Measurements from ENCODE around the gene MYO5B.

The MYO5B gene

DNA sequence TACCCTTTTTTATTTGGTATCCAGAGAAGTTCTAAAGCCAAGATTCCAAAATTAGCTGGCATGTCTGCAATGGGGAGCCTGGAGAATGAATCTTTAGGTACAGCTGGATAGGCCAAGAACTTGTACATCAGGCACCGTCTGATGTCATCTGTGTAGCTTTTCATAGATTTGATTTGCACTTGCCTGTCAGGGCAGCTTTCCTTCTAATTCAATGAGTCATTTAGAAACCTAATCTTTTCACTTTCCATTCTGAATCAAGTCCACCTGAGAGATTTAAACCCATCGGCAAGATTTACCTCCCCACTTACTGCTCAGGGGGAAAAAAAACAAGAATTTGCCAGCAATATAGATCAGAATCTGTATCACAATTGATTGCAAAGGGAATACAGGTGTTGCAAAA is 320.7 kb downstream of the MYO5B start:
- DNase-seq, result no peak

DNA sequence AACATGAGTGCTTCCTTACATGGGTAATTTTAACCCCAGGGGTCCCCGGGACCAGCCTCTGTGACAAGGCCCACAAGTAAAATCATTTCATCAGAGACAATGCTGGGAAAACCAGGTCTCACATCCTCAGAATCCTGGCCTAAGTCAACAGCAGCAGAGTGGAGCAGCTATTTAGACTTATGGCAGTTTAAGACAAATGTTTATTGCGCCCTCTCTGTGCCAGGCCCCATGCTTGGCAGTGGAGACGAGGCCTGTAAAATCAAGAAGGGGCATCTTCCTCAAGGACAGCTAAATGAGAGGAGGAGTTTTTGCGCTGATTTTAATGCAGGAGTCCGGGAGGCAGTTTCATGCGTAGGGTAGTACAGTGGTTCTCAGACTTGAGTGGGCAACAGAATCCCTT is 325.6 kb downstream of the MYO5B start:
- peak; percentile 95 for DNase-seq

DNA sequence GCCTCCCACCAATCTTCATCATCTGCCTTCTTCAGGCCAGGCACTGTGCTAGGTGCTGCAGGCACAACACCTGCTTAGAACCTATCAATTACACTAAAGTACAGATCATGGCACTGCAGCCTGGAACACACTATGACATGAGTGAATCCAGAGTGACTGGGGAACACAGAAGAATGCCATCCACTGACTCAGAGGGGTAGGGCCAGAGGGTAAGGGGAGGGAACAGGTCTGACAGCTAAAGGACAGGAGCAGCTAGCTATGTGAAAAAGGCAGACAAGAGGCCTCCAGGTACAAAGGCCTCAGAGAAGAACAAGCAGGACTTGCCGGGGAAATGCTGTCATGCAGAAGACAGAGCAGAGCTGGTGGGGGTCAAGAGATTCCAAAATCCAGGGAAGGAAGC is 328.3 kb downstream of the MYO5B start:
- no peak for DNase-seq

DNA sequence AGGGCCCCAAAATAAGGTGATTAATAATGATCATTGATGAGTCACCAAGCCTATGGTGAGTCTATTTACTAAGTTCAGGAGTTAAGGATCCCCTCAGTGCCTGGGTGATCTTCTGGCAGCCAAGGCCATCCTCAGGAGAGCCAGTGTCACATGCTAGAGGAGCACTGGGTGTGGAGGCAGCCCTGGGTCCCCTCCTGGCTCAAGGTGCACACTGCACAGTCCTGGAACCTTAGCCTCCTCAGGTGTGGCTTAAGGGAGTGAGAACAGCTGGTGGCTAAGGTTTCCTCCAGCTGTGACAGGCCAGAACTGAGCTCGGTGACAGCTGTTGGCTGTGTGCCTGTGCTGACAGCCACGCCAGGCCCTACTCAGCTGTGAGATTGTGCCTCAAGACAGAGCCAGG is 329.5 kb downstream of the MYO5B start:
- DNase-seq, result peak; percentile 85

DNA sequence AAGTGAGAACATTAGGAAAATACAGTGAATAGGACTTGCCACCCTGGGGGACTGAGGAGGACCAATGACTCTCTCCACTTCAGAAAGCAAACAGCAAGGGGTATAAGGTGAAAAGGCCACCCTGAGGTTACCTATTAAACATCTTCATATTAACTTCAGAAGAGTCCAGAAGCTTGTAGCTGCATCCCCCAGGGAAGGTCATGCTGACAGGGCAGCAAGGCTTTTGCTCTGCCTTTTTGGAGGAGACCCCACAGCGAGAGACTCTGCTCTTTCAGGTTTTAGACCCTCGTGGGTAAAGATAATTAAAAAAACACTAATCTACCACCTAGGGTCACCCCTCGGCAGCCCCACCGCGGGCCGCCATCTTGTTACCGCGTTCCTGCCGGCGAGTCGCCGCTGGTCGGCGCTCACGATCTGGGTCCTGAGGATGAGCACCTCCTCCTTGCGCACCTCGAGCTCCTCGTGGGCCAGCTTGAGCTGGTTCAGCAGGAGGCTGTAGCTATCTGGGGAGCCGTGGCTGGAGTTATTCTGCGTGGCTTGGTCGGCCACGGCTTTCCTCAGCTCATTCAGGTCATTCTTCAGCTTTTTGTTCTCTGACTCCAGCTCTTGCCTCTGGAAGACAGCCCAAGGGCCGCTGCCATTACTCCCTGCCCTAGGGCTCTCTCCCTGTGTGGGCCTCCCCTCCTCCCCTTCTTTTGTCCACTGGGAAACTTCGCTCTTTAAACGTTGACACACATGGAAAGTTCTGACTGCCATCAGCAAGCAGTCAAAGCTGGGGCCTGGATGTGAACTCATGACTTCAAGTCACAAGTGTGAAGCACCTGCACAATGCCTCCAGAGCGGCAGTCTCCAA is 331.0 kb downstream of the MYO5B start:
- DNase-seq, result no peak

DNA sequence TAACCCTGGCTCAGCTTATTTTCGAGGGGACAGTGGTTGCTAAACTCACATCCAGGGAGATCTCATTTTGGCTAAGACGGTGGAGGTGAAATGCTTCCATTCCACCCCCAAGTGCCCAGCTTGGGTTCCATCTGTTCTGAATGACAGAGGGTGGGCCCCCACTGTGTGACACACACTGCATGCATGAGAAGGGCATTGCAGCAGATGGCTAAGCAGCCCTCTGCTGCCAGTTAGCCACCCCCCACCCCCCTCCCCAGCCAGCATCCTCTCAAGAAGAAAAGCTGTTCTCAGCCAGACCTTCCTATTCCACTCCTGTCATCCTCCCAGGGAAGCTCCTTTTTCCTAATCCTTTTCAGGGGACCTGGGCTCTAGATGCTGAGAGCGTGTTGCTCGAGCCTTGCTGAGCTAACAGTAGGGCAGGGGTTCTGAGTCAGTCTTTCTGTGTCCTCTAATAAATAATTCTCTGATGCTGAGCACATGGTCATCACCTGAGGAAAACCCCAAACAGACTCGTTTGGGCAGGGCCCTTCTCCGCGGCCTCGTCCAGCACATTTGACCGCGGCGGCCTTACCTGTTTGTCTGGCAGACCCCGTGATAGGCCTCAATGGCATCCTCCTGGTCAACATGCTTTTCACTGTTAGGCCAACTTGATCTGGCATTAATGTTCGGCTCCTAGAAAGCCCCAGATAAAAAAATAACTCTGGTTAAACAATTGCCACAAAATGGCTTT is 332.1 kb downstream of the MYO5B start:
- DNase-seq, result no peak

DNA sequence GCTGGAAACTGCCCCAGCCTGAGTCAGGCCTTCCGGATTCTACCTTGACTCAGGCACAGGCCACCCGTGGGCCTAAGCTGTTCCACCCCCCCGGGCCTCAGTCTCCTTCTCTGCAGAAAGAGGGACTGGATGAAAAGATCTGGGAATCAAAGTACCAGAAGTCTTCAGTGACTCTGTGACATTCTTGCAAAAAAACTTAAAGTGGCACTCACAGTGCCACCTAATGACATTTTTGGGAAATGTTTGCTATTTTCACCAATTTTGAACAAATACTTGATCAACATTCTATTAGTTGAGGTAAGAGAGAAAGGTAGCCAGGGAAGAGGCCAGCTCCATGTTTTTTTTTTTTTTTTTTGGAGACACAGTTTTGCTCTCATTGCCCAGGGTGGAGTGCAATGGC is 333.3 kb downstream of the MYO5B start:
- no peak for DNase-seq

DNA sequence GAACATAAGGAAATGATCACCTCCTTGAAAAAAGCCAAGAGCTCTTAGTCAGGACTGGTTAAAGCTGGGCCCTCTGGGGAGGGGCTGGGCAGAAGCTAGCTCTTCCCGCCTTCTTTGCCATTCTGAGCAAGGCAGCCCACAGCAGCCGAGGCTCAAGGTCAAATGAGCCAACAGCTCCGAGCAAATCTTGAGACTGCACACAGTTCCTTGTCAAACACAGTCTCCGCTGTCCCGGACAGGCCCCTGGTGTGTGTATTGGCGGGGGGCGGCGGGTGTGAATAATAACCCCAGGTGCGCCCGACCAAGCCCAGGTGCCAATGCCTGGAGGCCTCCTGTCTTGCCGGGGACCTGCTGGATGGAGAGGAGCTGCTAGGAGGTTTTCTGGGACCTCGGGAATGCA is 335.2 kb downstream of the MYO5B start:
- DNase-seq, result no peak

DNA sequence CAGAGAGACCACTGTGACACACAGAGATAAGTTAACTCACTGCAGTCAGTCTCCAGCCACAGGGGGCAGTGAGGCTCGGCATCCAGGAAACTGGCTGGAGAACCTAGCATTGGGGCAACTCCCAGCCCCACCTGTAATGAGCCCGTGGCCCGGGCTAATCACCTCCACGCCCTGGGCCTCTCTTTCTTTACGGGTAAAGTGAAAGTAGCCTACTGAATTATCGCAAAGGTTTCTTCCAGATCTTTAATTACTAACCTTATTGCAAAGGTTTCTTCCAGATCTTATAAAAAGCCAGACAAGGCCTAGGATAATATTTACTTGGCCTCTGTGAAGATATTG is 336.0 kb downstream of the MYO5B start:
- no peak for DNase-seq

DNA sequence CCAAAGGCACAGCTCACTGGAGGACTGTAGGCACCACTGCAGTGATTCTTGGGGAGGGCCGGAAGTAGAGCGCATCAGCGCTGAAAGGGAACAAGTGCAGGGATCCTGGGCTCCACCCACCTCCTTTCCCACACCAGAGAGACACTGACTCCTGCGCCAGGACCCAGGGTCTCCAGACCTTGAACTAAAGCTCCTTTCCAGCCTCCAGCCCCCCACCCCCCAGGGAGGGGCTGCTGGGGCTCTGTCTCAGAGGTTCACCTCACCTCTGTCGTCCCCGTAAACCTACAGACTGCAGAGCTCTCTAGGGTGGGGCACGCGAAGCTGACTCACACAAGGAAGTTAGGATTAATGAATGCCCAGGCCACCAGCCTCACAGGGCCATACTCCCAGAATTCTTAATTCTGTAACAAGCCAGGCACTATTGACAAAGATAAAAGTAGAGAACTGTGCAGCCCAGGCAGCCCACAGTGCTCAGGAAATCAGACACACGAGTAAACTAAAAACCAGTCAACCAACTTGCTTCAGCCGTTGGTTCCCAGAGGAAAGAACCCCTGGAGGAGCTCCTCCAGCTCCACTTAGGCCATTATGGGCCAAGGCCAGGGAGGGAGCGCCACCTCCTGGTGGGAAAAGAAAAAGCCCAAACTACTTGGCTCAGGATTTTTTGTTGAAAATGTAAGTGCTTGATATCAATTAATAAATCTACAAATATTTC is 336.5 kb downstream of the MYO5B start:
- peak; percentile 81 for DNase-seq

DNA sequence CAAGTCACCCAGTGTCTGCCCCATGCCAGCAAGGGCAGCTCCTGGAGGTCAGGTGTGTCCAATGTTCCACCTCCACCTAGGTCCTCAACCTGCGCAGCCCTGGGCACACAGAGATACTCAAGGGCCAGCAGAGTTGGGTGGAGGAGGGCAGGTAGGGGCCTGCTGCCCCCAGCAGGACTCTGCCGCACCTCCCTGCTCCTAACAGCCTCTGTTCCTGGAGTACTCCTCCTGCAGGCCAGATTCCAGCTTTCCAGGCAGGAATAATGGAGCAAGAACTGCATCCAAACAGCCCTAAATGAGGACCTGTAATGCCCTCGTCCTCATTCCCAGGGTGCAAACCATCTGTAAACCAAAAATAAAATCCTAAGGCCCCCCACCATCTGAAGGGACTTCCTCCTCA is 337.2 kb downstream of the MYO5B start:
- DNase-seq, result no peak

DNA sequence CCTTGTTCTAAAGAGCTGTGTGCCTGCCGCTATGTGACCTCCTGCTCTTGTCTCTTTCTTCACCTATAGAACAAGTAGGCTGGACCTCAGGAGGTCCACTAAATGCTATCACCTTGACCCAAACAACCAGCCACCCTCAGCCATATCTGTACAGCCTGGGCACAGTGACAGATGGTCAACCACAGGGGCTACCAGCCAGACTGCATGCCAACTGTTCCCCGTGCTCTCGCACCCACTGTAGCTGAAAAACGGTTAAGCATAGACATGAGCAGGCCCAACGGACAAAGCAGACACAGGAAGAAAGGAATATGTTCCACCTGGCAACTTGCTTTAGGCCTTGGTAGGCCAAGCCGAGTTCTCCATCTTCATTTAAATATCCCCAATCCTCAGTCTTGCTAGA is 338.5 kb downstream of the MYO5B start:
- DNase-seq, result no peak

DNA sequence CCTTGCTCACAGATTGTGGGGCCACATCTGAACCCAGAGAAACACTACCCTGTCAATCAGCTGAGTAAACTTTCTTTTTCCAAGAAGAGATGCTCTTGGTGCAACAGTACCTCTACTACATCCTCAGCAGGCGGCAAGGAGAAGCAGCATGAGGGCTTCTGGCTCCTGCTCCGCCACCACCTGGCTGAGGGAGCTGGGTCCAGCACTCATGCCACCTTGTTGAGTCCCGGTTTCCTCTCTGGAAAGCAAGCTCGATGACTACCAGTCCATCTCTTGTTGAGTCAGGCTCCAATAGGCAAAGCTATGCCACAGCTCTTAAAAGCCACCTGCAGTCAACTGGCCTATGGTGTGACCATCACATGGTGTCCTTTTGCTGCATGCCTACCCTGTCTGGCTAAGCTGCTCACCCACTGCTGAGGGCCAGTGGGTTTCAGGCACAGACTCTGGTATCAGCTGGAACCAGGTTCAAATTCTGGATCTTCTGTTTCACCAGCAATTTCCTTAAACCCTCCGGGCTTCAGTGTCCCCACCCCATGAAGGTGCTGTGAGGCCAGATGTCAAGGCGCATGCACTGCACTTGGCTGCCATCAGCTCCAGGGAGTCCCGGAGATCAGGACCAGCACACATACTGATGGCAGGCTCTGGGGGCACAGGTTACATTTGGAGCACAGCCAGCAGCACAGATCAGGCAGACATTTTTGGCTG is 339.1 kb downstream of the MYO5B start:
- DNase-seq, result no peak

DNA sequence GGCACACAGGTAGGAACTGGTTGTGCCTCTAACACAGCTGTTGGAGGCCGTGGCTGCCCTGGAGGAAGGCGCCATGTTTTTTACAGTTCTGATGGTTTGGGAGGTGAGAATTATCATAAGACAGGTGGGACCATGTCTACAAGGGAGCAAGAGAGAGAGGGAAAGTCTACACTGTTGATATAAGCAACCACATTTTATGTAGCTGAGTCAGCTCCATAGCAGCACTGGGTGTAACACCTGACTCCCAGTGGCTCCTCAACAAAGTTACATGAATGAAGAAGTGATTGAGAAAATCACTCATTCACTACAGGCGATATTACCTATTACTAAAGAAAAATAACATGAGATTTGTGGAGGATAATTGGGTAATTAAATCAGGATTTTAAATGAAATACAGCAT is 340.3 kb downstream of the MYO5B start:
- no peak for DNase-seq

DNA sequence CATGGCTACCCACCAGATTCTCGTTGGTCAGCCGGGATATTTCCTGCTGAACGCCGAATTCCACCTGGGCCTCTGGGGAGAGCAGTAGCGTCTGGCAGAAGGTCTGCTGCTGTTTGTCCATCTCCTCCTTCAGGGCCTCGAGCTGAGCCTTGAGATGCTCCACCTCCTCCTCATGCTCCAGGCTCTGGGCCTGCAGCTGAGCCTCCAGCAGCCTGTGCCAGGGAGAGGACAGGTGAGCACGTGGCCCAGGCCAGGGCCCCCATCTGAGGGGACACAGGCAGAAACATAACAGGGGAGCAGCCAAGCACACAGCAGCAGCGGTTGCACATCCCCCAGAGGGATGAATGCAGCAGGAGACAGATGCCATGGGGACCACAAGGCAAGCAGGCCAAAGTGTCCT is 341.5 kb downstream of the MYO5B start:
- no peak for DNase-seq

DNA sequence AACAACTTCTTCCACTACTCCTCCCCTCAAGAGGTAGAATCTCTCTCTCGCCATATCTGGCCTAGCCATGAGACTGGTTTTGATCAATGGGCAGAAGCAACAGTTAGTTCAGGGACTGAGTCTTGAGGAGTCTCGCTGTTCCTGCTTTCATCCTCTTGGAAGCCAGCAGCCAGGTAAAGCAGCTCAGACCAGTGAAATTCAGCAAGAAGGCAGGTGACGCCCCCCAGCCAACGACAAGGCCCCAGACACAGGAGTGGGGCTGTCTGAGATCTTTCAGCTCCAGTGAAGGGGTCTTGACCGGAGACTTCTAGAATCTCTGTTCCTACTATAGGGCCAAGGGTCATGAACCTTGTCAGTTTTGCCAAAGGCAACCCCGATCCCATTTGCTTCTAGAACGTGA is 341.9 kb downstream of the MYO5B start:
- DNase-seq, result no peak

DNA sequence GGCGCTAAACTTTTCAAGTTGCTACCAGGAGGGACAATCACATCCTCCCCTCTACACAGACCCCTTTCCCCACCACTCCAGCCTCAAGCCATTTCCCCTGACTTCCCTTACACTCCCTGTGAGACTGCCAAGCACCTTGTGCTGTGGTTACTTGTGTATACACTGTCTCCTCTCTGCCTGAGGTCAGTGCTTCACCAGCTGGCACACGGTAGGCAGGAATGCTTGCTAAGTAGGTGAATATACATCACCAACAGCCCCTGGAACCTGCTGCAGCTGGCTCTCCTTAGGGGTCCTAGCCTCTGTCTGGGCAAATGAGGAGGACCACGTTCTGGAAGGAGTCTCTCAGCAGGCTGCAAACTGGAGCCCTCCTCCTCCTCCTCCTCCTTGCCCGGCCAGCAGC is 343.3 kb downstream of the MYO5B start:
- DNase-seq, result peak; percentile 49

DNA sequence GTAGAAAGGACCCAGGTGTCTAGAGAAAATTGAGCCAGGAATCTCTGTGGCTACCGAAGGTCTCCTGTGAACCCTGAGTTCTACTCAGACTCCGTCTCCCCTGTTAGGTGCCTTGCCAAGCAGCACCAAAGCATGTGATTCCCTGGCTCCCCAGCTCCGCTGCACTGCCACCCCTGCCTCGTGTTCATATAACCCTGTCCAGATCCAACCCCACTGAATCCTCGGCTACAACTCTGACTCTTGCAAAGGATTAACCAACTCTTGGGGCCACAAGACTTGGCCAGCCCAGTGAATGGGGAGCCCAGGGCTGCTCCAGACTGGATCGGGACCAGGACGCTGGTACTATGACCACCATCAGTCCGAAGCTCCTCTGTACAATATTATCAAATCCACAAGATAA is 344.3 kb downstream of the MYO5B start:
- DNase-seq, result no peak

DNA sequence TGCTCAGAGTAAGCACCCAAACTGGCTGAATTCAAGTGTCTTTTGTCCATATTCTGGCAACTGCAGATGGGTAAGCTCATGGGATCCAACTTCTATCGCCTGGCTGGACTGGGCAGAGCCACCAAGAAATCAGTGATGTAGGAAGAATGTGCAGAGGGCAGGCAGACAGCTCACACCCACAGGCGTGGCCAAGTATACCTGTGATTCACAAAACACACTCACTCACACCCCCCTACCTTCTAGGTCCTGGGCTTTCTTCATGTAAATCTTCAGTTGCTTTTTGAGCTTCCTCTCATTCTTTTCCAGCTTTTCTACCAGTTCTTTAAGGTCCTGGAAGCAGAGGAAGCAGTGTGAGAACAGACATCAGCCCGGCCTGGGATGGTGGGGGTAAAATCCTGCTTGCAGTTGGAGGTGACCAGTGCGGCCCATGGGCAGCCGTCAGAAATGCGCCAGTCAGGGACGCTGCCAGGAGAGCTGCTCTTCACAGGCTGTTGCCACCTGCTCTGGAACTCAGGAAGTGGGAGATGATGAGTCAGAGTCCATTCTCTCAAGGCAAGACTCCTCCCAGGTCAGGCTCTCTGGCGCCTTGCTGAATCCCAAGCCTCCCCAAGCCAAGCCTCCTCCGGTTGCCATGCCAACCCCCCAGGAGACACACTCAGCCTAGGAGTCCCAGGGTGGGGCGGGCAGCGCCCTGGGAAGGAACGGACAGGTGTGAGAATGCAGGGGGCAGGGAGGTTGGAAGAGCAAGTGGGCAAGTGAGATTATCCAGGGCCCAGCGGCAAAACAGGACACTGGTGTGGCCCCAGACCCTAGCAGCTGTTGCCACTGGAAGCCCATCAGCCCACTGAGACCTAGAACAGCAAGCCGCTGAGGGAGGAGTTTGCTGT is 345.4 kb downstream of the MYO5B start:
- DNase-seq, result peak; percentile 91

DNA sequence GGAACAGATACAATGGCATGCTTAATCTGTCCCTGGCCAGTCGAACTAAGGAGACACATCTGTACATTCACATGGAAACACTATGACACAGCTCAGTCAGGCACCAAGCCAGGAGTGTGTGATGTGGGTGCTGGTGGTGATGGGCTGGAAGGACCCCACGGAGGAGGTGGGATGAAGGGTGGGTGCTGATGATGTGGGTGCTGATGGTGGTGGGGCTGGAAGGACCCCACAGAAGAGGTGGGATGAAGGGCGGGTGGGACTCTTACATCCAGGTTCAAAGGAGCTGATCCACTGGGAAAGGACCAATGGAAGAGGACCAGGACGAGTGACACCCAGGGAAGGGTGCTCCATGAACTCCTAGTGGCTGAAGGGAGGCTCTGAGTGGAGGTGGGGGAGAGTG is 346.8 kb downstream of the MYO5B start:
- no peak for DNase-seq

DNA sequence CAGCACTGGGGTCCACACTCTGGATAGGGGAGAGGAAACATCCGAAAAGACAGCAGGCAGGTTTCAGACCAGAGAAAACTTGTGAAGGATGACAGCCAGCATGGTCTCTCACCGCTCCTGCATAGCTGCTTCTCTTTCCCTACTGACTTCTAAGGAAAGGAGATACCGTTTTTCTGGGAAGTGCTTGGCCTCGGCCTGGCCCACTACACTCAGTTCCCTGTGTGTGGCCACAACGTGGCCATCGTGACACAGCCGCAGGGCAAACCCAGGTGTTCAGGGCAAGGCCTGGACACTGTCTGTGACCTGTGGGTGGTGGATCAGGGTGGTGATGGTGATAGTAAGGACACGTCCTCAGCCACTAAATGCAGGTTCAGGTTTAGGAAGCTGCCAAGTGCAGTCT is 347.4 kb downstream of the MYO5B start:
- no peak for DNase-seq

DNA sequence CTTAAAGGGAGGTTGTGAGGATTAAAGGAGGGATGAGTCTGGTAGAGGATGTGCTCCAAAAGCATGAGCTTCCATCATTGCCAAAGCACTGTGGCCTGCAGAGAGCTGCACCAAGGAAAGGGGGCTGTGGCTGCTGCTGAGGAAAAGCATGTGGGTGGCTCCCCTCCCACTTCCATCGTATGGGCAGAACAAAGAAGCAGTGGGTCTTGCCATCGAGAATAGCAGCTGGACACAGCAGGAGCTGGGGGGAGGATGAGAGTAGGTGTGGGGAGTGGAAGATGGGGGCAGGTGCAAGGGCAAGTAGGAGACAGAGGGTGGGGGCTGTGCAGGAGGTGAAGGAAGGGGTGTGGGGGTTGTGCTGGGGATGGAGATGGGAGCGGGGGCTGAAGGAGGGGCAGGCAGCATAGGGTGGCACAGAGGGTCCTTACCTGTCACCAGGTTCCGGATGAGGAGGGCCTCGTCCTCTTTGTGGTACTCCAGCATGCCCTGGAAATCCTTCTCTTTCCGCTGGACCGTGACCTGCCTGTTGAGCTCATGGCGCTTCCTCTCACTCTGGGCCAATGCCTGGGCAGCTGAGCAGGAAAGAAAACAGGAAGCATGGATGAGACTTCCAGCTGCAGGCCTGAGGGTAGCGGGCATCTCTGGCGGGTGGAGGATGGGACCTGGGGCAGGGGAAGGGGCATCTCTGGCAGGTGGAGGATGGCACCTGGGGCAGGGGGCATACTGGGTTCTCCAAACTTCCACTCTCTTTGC is 348.1 kb downstream of the MYO5B start:
- peak; percentile 94 for DNase-seq
